Heart left ventricle (tissue), 16 donors: ENCODE data around the gene DPY19L3. TPM values are rescaled to one million over a fixed set of nuclear protein-coding genes. Genes with fewer than 3 reads are reported as not detected.

Source experiments
- ATAC-seq, 4 donors: fragments of 200-7000 bp; cut with Tn5 transposase; one replicate each; pipeline ENCODE4 v1.9.1; 2020 to 2022; ENCODE audit warnings: moderate library complexity in 4 of 4, mild to moderate bottlenecking in 3 of 4, moderate number of reproducible peaks in 1 of 4
- DNase-seq, 5 donors: peaks; one replicate each; pipeline ENCODE4 v3.0.0-alpha.2; 2020
- H3K27ac ChIP-seq, 12 donors: fragments of 200-600 bp; sonication (generic) in 4 of 12; one replicate each; pipeline versions ENCODE4 v1.5.0 to v1.8.0; 2016 to 2022; ENCODE audit warnings: mild to moderate bottlenecking in 2 of 12
- H3K27me3 ChIP-seq, 9 donors: fragments of 200-600 bp; sonication (generic) in 2 of 9; one replicate each; pipeline versions ENCODE4 v1.5.1 to v1.8.0; 2016 to 2022; ENCODE audit warnings: mild to moderate bottlenecking in 3 of 9
- H3K36me3 ChIP-seq, 9 donors: fragments of 200-600 bp; sonication (generic) in 2 of 9; one replicate each; pipeline versions ENCODE4 v1.5.0 to v1.8.0; 2018 to 2022; ENCODE audit warnings: mild to moderate bottlenecking in 2 of 9
- H3K4me1 ChIP-seq, 12 donors: fragments of 200-600 bp; sonication (generic) in 4 of 12; one replicate each; pipeline versions ENCODE4 v1.5.0 to v1.8.0; 2016 to 2022; ENCODE audit warnings: mild to moderate bottlenecking in 3 of 12
- H3K4me3 ChIP-seq, 12 donors: fragments of 200-600 bp; sonication (generic) in 4 of 12; one replicate each; pipeline versions ENCODE4 v1.5.0 to v1.8.0; 2017 to 2022; ENCODE audit warnings: mild to moderate bottlenecking in 9 of 12, moderate library complexity in 4 of 12
- H3K9me3 ChIP-seq, 12 donors: fragments of 200-600 bp; sonication (generic) in 4 of 12; one replicate each; pipeline versions ENCODE4 v1.5.0 to v1.8.0; 2016 to 2022; ENCODE audit warnings: mild to moderate bottlenecking in 1 of 12
- CTCF ChIP-seq, 12 donors: fragments of 200-600 bp; sonication (generic) in 4 of 12; IDR thresholded peaks; one replicate each; pipeline versions ENCODE4 v1.5.0 to v1.8.0; 2018 to 2022; ENCODE audit warnings: antibody characterized with exemption in 12 of 12, mild to moderate bottlenecking in 5 of 12
- POLR2A ChIP-seq, 2 donors: fragments of 450-650 bp; IDR thresholded peaks; one replicate each; pipeline ENCODE4 v1.6.1; 2017; ENCODE audit warnings: antibody characterized with exemption in 2 of 2, mild to moderate bottlenecking in 2 of 2, moderate library complexity in 2 of 2
- WGBS, 4 donors: extraction: QIAGEN DNeasy Blood & Tissue Kit in 2 of 4; methylation state at CpG; one replicate each; pipeline versions ENCODE4 v1.1.5 to v1.1.7; 2013 to 2018; 5-methylcytosine and 5-hydroxymethylcytosine counted together
- intact Hi-C, 10 donors: fragments of 100-400 bp; cut with DNase I; formaldehyde crosslinking; loops; one replicate each; pipeline versions ENCODE4 v1.11.1 to v1.14.2; 2022
- polyA plus RNA-seq, 2 donors: library from polyadenylated mRNA; stranded (reverse); fragments of 200-250 nt; gene quantifications; one replicate each; pipeline ENCODE4 v1.2.3, GENCODE V29; 2013
- total RNA-seq, 9 donors: library from RNA; depleted of rRNA in 2 of 9; stranded (reverse); fragments of >200 nt in 2 of 9; fragmentation: NEBNext Ultra II Directional in 3 of 9; extraction: Animal tissue kit (Norgen Biotek cat#: 25700) in 3 of 9; gene quantifications; one replicate each; pipeline versions ENCODE4 v1.1.0 to v1.2.4, GENCODE V29; 2016 to 2023
- donor health status: ischemic (EF 13 %, LVEDD 7.1; RV severe dilation, severe dysfunction).
- donor health status: healthy with polysubstance abuse.
- donor health status: DM: no; HTN: yes; CAD: no.
- donor health status: DM: no; HTN: no; CAD: no.
- donor health status: ischemic (EF 25% LVEDD 6.9; RV normal size, moderate dysfunction).
- donor health status: ischemic (EF 25% LVEDD 5.7; RV mildly dilated, moderate dysfunction).
- donor health status: healthy.
- donor health status: DM: yes; HTN: yes; CAD: no.
- donor health status: ischemic (EF 35%, LVEDD 5.7; RV mildly dilated, moderate dysfunction).
- donor health status: nonischemic (EF 11% LVEDD 7.7; RV severe dilation, severe dysfunction).
- donor health status: DM: yes; HTN: yes; CAD: no.
- donor health status: PGD.
- donor health status: ischemic (EF 29% LVEDD 5.4; RV normal size, mild dysfunction).
- donor health status: nonischemic (EF 23%, LVEDD 6.1; RV moderate dilation, normal function).

DPY19L3 gene
- total and polyA plus RNA-seq, 11 donors, result 1.5 to 15.2 (median 5.3) TPM

GRCh38 chr19:32471095-32471494 is 65.5 kb downstream of the DPY19L3 start:
- Histone ChIP-seq H3K36me3 (peaks cover 0 to 38% (median 8%) of the 10 kb centered on the region in 9 donors), H3K9me3 (no peaks in the 10 kb centered on the region), H3K27me3 (no peaks in the 10 kb centered on the region), H3K4me1 (no peaks in the 10 kb centered on the region), H3K27ac (peak overlapping the region in 2 of 12 donors; percentile 19 to 34), H3K4me3 (no peak overlapping the region)
- ATAC-seq, result peak in 2 of 4 donors; percentile 62 to 66
- peak; percentile 41 to 62 (median 53) for DNase-seq
- WGBS, 4 donors, result 75 to 83% (median 77%) methylated on average over 7 of the region's 7 CpGs
- TF ChIP-seq CTCF (IDR thresholded peaks at IDR 0.05) (no peak), POLR2A (IDR thresholded peaks at IDR 0.05) (no peak)
- intact Hi-C loops, result no loop called here

GRCh38 chr19:32471811-32472210 is 66.2 kb downstream of the DPY19L3 start:
- no peak for DNase-seq
- Histone ChIP-seq H3K4me3 (no peak overlapping the region), H3K27me3 (no peaks in the 10 kb centered on the region), H3K4me1 (no peaks in the 10 kb centered on the region), H3K9me3 (no peaks in the 10 kb centered on the region), H3K36me3 (peaks cover 0 to 38% (median 2%) of the 10 kb centered on the region in 9 donors), H3K27ac (no peak overlapping the region)
- TF ChIP-seq CTCF (IDR thresholded peaks at IDR 0.05) (no peak), POLR2A (IDR thresholded peaks at IDR 0.05) (no peak)
- WGBS, 4 donors, result 83 to 89% (median 85%) methylated on average over 7 of the region's 7 CpGs
- ATAC-seq, result no peak
- intact Hi-C loops, result no loop called here

GRCh38 chr19:32475141-32476031 is 69.8 kb downstream of the DPY19L3 start:
- Histone ChIP-seq H3K27ac (no peak overlapping the region), H3K4me3 (no peak overlapping the region), H3K9me3 (no peaks in the 10 kb centered on the region), H3K4me1 (no peaks in the 10 kb centered on the region), H3K36me3 (peaks cover 0 to 49% (median 20%) of the 10 kb centered on the region in 9 donors), H3K27me3 (no peaks in the 10 kb centered on the region)
- intact Hi-C loops, result no loop called here
- DNase-seq (no peak), ATAC-seq (no peak)
- WGBS, 4 donors, result 94 to 97% (median 96%) methylated on average over 11 of the region's 11 CpGs
- TF ChIP-seq CTCF (IDR thresholded peaks at IDR 0.05), result no peak
- no peak for TF ChIP-seq POLR2A (IDR thresholded peaks at IDR 0.05)

GRCh38 chr19:32476032-32476350 is 70.4 kb downstream of the DPY19L3 start:
- Histone ChIP-seq H3K4me1 (no peaks in the 10 kb centered on the region), H3K4me3 (no peak overlapping the region), H3K36me3 (peaks cover 0 to 55% (median 25%) of the 10 kb centered on the region in 9 donors), H3K9me3 (no peaks in the 10 kb centered on the region), H3K27ac (no peak overlapping the region), H3K27me3 (no peaks in the 10 kb centered on the region)
- 96 to 99% (median 98%) methylated on average over 4 of the region's 4 CpGs for WGBS, 4 donors
- ATAC-seq (no peak), DNase-seq (no peak)
- intact Hi-C loops, result no loop called here
- TF ChIP-seq POLR2A (IDR thresholded peaks at IDR 0.05) (no peak), CTCF (IDR thresholded peaks at IDR 0.05) (no peak)
